Activated naive CD8-positive, alpha-beta T cell treated with anti-CD3 and anti-CD28 coated beads for 36 hours (primary cell): ENCODE data around the gene RNU5D-1. TPM values are rescaled to one million over a fixed set of nuclear protein-coding genes. Genes with fewer than 3 reads are reported as not detected.

Experiments used
- total RNA-seq, 2 experiments: library from RNA; stranded (reverse); gene quantifications; one replicate each; pipeline ENCODE4 v1.2.3, GENCODE V29; 2021

The RNU5D-1 gene
- total RNA-seq, 2 experiments from 2014 or later: not detected

Other genes with a start within 250 kb of the RNU5D-1 start
- 1 to 10 TPM; 2.5 to 2.6 TPM for gene TMEM53, start 56.7 kb downstream of the RNU5D-1 start, total RNA-seq
- 100 to 1,000 TPM; 139 to 144 TPM for gene ARMH1, start 56.5 kb downstream of the RNU5D-1 start, total RNA-seq
- gene KIF2C, start 8.7 kb upstream of the RNU5D-1 start, total RNA-seq: 10 to 100 TPM; 65.0 to 71.0 TPM
- 1,000 to 10,000 TPM; 2,658 to 2,665 TPM for gene RPS8, start 44.4 kb upstream of the RNU5D-1 start, total RNA-seq
- gene BEST4, start 57.0 kb upstream of the RNU5D-1 start, total RNA-seq: 1 to 10 TPM; 1.5 to 1.8 TPM
- gene PLK3, start 69.2 kb upstream of the RNU5D-1 start, total RNA-seq: 10 to 100 TPM; 53.3 to 57.1 TPM
- gene DYNLT4, start 76.2 kb upstream of the RNU5D-1 start, total RNA-seq: 1 to 10 TPM in 1 of 2 experiments, under 1 TPM in 1; 0.70 to 1.0 TPM
- gene BTBD19, start 77.4 kb upstream of the RNU5D-1 start, total RNA-seq: 1 to 10 TPM; 6.0 to 8.1 TPM
- 1 to 10 TPM; 1.0 to 1.4 TPM for gene PTCH2, start 112.1 kb upstream of the RNU5D-1 start, total RNA-seq